Cortex of kidney (tissue), 1 donor: ENCODE results near the gene ZNF333.
A peak's percentile ranks its signal among the peaks of the same experiment; 100 is the strongest.

Experiments used
- DNase-seq: peaks from one replicate; lab custom pipeline; 2025; lab: John Stamatoyannopoulos, UW

ZNF333 gene

GRCh38 chr19:14689598-14690503, at the start of gene ZNF333:
Gene ZNF333 (plus strand): TSS chr19:14690048. CDS start chr19:14693492, 3,444 bp downstream.
- DNase-seq, result peak; percentile 46

- DNase-seq, result no peak
Measured at GRCh38 chr19:14648506-14648905, 41.3 kb upstream of the ZNF333 start.

- DNase-seq, result no peak
Measured at GRCh38 chr19:14649020-14649419, 40.8 kb upstream of the ZNF333 start.

- DNase-seq, result no peak
Measured at GRCh38 chr19:14650161-14650560, 39.7 kb upstream of the ZNF333 start.

GRCh38 chr19:14654786-14655560, 34.9 kb upstream of the ZNF333 start:
- no peak for DNase-seq

GRCh38 chr19:14655726-14656125, 34.1 kb upstream of the ZNF333 start:
- DNase-seq, result no peak

- DNase-seq, result no peak
Measured at GRCh38 chr19:14659874-14660489, 29.9 kb upstream of the ZNF333 start.

- DNase-seq, result no peak
Measured at GRCh38 chr19:14661372-14661924, 28.4 kb upstream of the ZNF333 start.

- no peak for DNase-seq
Measured at GRCh38 chr19:14669940-14670339, 19.9 kb upstream of the ZNF333 start.

GRCh38 chr19:14670408-14670807, 19.4 kb upstream of the ZNF333 start:
- DNase-seq, result no peak

- DNase-seq, result no peak
Measured at GRCh38 chr19:14672188-14672872, 17.5 kb upstream of the ZNF333 start.

- no peak for DNase-seq
Measured at GRCh38 chr19:14673088-14673487, 16.8 kb upstream of the ZNF333 start.

GRCh38 chr19:14674764-14675163, 15.1 kb upstream of the ZNF333 start, which contains the start of gene ADGRE3:
Gene ADGRE3 (minus strand): TSS chr19:14674844. CDS start chr19:14674770, 74 bp downstream.
- no peak for DNase-seq

- DNase-seq, result no peak
Measured at GRCh38 chr19:14676762-14677161, 13.1 kb upstream of the ZNF333 start.

- DNase-seq, result no peak
Measured at GRCh38 chr19:14677464-14677863, 12.4 kb upstream of the ZNF333 start.

- no peak for DNase-seq
Measured at GRCh38 chr19:14678199-14678598, 11.6 kb upstream of the ZNF333 start.

- DNase-seq, result no peak
Measured at GRCh38 chr19:14682084-14682483, 7.8 kb upstream of the ZNF333 start.

GRCh38 chr19:14683439-14683838, 6.4 kb upstream of the ZNF333 start:
- no peak for DNase-seq

- no peak for DNase-seq
Measured at GRCh38 chr19:14686411-14686810, 3.4 kb upstream of the ZNF333 start.

GRCh38 chr19:14694641-14695266, 4.9 kb downstream of the ZNF333 start:
- DNase-seq, result no peak

GRCh38 chr19:14695471-14695870, 5.6 kb downstream of the ZNF333 start:
- no peak for DNase-seq
